ENCODE measurements around the gene ZNF491. TPM values are rescaled to one million over a fixed set of nuclear protein-coding genes. Genes with fewer than 3 reads are reported as not detected.
"Not testable (repeated sequence)": the region's sequence is repeated elsewhere in the genome, so short reads cannot be mapped to it uniquely, and the experiment has no call there.

ZNF491 gene
- total RNA-seq, 4 donors from 2014 or later, result 0.59 to 10.9 (median 4.2) TPM

- Histone ChIP-seq H3K9me3 (no peaks in the 10 kb centered on the region), H3K4me3 (peak within 1 kb of the TSS; percentile 54 to 63), H3K27me3 (no peaks in the 10 kb centered on the region), H3K36me3 (no peaks in the 10 kb centered on the region), H3K4me1 (no peaks in the 10 kb centered on the region), H3K27ac (peak within 1 kb of the TSS; percentile 35 to 45)
- peak; percentile 79 to 82 for DNase-seq
- TF ChIP-seq CTCF (IDR thresholded peaks at IDR 0.05), result no peak
- TF ChIP-seq POLR2A (IDR thresholded peaks at IDR 0.05), result no peak
- intact Hi-C loops (cut with DNase I; ENCODE audit: low total_unique reads), result no loop called here
These were observed 50.5 kb downstream of the ZNF491 start, which contains the start of gene ZNF439 for GRCh38 chr19:11848594-11849469. Gene ZNF439 (plus strand): TSS chr19:11848726. CDS start chr19:11848868, 142 bp downstream.

GRCh38 chr19:11850289-11850688, 52.0 kb downstream of the ZNF491 start:
- H3K9me3 ChIP-seq; H3K27ac ChIP-seq; H3K36me3 ChIP-seq; intact Hi-C loops (cut with DNase I; ENCODE audit: low total_unique reads); H3K4me3 ChIP-seq; H3K4me1 ChIP-seq; H3K27me3 ChIP-seq; DNase-seq: not testable (repeated sequence)

- DNase-seq, result no peak
- no peaks in the 10 kb centered on the region for H3K27me3 ChIP-seq
- no peaks in the 10 kb centered on the region for H3K4me1 ChIP-seq
- intact Hi-C loops (cut with DNase I; ENCODE audit: low total_unique reads), result no loop called here
- no peaks in the 10 kb centered on the region for H3K36me3 ChIP-seq
- H3K9me3 ChIP-seq, result no peaks in the 10 kb centered on the region
- TF ChIP-seq POLR2A (IDR thresholded peaks at IDR 0.05), result no peak
- no peak for TF ChIP-seq CTCF (IDR thresholded peaks at IDR 0.05)
- no peak overlapping the region for H3K27ac ChIP-seq
- H3K4me3 ChIP-seq, result no peak overlapping the region
These were observed 55.0 kb downstream of the ZNF491 start for GRCh38 chr19:11853358-11853757.

GRCh38 chr19:11856596-11857250, 58.4 kb downstream of the ZNF491 start:
- intact Hi-C loops (cut with DNase I; ENCODE audit: low total_unique reads), result no loop called here
- Histone ChIP-seq H3K4me1 (no peaks in the 10 kb centered on the region), H3K27me3 (no peaks in the 10 kb centered on the region), H3K9me3 (peaks cover 0 to 7% of the 10 kb centered on the region in 2 donors), H3K4me3 (no peak overlapping the region), H3K36me3 (no peaks in the 10 kb centered on the region), H3K27ac (no peak overlapping the region)
- TF ChIP-seq POLR2A (IDR thresholded peaks at IDR 0.05), result no peak
- TF ChIP-seq CTCF (IDR thresholded peaks at IDR 0.05), result no peak
- DNase-seq, result no peak

Other genes starting within 250 kb of the ZNF491 start
- gene ELOF1, start 239.3 kb upstream of the ZNF491 start, total RNA-seq, result 10 to 100 TPM; 19.7 to 89.4 (median 38.9) TPM
- 1 to 10 TPM; 2.5 to 7.7 (median 5.8) TPM for gene ACP5, start 220.9 kb upstream of the ZNF491 start, total RNA-seq
- gene ZNF627, start 201.0 kb upstream of the ZNF491 start, total RNA-seq, result 10 to 100 TPM; 20.6 to 70.6 (median 36.0) TPM
- gene ZNF823, start 59.6 kb upstream of the ZNF491 start, total RNA-seq, result 10 to 100 TPM in 3 of 4 donors, 1 to 10 TPM in 1; 3.2 to 24.1 (median 20.0) TPM
- 10 to 100 TPM in 3 of 4 donors, 1 to 10 TPM in 1; 8.5 to 25.6 (median 19.8) TPM for gene ZNF441, start 31.5 kb upstream of the ZNF491 start, total RNA-seq
- gene ZNF440, start 15.8 kb downstream of the ZNF491 start, total RNA-seq, result 100 to 1,000 TPM in 1 of 4 donors, 10 to 100 TPM in 3; 18.5 to 139 (median 23.0) TPM
- gene ZNF439, start 50.2 kb downstream of the ZNF491 start, total RNA-seq, result 10 to 100 TPM in 2 of 4 donors, 1 to 10 TPM in 2; 5.4 to 19.8 (median 11.0) TPM
- 10 to 100 TPM in 2 of 4 donors, 1 to 10 TPM in 2; 1.2 to 16.1 (median 10.7) TPM for gene ZNF69, start 89.3 kb downstream of the ZNF491 start, total RNA-seq
- 10 to 100 TPM in 3 of 4 donors, 1 to 10 TPM in 1; 9.7 to 21.2 (median 17.7) TPM for gene ZNF700, start 126.6 kb downstream of the ZNF491 start, total RNA-seq
- gene ZNF763, start 166.5 kb downstream of the ZNF491 start, total RNA-seq, result 1 to 10 TPM in 3 of 4 donors, under 1 TPM in 1; 0.88 to 6.0 (median 1.7) TPM
- 10 to 100 TPM in 2 of 4 donors, 1 to 10 TPM in 2; 1.5 to 13.5 (median 7.5) TPM for gene ZNF433, start 237.2 kb downstream of the ZNF491 start, total RNA-seq